GM18499 (cell line): ENCODE measurements around the gene MON2.
"Not testable (repeated sequence)": the region's sequence is repeated elsewhere in the genome, so short reads cannot be mapped to it uniquely, and the experiment has no call there.

Experiments used
- ATAC-seq: cut with Tn5 transposase; IDR thresholded peaks from one replicate; pipeline ENCODE4 v1.9.1; 2021; ENCODE audit warnings: moderate number of reproducible peaks; ENCODE audit not compliant: insufficient read depth, unreplicated experiment

The MON2 gene, protein sequence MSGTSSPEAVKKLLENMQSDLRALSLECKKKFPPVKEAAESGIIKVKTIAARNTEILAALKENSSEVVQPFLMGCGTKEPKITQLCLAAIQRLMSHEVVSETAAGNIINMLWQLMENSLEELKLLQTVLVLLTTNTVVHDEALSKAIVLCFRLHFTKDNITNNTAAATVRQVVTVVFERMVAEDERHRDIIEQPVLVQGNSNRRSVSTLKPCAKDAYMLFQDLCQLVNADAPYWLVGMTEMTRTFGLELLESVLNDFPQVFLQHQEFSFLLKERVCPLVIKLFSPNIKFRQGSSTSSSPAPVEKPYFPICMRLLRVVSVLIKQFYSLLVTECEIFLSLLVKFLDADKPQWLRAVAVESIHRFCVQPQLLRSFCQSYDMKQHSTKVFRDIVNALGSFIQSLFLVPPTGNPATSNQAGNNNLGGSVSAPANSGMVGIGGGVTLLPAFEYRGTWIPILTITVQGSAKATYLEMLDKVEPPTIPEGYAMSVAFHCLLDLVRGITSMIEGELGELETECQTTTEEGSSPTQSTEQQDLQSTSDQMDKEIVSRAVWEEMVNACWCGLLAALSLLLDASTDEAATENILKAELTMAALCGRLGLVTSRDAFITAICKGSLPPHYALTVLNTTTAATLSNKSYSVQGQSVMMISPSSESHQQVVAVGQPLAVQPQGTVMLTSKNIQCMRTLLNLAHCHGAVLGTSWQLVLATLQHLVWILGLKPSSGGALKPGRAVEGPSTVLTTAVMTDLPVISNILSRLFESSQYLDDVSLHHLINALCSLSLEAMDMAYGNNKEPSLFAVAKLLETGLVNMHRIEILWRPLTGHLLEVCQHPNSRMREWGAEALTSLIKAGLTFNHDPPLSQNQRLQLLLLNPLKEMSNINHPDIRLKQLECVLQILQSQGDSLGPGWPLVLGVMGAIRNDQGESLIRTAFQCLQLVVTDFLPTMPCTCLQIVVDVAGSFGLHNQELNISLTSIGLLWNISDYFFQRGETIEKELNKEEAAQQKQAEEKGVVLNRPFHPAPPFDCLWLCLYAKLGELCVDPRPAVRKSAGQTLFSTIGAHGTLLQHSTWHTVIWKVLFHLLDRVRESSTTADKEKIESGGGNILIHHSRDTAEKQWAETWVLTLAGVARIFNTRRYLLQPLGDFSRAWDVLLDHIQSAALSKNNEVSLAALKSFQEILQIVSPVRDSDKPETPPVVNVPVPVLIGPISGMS (N-terminal part only)

DNA sequence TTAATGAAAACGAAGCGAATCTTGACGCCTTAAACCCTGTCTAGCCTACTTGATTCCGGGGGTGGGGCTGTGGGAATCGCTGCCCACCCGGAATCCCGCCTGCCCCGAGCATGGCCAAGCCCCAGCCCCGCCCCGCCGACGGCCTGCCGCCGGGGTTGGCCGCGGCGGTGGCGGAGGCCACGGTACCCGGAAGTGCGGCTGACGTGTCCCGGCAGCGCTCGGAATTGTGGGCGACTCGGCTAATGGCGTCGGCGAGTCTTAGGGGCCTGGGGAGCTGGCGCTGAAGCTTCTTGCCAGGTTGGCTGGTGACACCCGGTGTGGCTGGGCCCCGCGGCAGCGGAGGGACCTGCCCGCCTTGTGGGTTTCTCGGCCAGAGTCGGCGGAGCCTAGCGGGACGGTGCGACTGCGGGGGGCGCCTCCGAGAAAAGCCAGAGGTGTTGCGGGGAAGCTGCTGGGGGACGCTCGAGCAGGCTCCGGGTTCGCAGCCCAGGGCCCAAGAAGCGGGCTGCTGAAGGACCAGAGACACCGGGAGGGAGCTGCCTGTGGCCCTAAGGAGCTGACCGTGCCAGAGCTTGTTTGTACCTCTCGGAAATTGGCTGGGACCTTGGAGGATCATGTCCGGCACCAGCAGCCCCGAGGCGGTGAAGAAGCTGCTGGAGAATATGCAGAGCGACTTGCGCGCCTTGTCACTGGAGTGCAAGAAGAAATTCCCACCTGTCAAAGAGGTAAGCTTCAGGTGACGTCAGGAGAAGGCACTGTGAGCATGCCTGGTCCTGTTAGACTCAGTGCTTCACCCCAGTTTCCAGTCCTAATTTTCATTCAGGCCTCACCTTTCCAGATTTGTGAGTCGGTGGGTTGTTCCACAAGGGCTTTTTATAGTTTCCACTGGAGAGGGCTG, at the start of gene MON2:
Gene MON2, plus strand, starts transcription at position 233 of the 898 bp plus-strand sequence. Its CDS starts 382 bp downstream, at position 615.
- ATAC-seq, result peak; percentile 76

DNA sequence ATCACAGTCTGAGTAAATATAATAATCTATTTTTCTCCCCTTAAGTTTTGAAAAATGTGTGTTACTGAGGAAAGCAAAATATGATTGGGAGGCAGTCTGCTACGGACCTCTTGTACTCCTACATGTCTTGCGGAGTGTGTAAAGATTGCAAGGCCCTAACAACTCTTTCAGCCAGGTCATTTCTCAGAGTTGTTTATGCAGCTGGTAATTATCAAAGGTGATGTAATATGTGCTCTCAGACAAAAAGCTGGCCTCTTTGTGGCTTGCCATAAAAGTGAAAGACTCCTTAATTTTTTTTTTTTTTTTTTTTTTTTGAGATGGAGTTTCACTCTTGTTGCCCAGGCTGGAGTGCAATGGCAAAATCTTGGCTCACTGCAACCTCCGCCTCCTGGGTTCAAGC, 40.5 kb upstream of the MON2 start:
- ATAC-seq, result no peak

DNA sequence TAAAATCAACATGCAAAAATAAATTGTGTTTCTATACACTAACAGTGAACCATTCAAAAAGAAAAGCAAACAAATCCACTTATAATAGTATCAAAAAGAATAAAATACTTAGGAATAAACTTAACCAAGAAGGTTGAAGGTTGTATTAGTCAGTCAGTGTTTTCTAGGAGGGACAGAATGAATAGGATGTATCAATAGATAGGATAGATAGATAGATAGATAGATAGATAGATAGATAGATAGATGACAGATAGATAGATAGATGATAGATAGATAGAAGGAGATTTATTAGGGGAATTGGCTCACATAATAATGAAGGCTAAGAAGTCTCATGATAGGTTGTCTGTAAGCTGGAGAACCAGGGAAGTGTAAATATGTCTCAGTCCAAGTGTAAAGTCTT, 37.2 kb upstream of the MON2 start:
- no peak for ATAC-seq

DNA sequence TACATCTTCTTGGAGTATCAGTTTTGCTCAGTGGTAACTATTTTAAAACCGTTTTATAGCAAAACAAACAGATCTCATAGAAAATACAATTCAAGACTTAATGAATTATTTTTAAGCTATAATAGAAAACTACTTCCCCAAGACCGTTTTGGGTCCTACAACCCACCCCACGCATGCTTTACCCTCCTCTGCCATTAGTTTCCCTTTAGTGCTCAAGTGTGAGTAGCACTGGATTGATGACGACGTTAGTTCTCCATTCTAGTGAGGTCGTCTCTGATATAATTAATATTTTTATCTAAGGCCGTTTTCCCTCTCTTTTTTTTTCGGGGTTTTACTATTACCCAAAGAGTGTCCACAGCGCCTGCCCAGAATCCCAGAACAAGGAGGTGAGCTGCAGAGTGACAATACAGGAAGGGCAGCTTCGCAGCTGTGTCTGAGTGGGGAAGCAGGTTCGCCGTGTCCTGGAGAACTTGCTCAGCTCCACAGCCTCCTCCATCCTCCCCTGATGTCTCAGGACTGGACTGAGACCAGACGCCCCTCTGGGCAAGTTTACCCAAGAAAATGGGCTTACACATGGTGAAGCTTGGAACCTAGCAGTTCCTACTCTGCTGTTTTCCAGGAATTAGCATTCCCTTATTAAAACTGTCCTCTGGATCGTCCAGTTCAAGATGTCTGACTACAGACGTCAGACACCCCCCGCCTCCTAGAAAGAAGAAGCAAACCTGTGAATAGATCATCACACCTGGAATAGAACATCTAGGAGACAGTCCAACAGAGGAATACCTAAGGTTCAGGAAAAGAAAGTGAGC, 31.9 kb upstream of the MON2 start:
- no peak for ATAC-seq

GRCh38 chr12:62435303-62436163, 31.1 kb upstream of the MON2 start:
- peak; percentile 73 for ATAC-seq

DNA sequence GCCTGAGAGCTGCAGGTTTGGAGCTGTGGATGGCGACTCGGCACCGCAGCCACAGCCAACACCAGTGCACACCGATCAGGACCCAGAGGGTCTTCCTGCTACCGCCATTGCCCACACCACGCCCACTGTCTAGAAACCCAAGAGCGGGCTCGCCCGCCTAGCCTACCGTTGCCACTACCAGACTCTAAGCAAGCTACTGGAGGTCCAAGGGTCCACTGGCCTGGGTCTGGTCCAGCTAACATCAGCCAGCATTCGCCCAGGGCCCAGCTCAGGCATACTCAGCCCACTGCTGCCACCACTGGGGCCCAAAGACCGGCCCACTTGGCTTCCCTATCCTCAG, 30.5 kb upstream of the MON2 start:
- ATAC-seq, result no peak

DNA sequence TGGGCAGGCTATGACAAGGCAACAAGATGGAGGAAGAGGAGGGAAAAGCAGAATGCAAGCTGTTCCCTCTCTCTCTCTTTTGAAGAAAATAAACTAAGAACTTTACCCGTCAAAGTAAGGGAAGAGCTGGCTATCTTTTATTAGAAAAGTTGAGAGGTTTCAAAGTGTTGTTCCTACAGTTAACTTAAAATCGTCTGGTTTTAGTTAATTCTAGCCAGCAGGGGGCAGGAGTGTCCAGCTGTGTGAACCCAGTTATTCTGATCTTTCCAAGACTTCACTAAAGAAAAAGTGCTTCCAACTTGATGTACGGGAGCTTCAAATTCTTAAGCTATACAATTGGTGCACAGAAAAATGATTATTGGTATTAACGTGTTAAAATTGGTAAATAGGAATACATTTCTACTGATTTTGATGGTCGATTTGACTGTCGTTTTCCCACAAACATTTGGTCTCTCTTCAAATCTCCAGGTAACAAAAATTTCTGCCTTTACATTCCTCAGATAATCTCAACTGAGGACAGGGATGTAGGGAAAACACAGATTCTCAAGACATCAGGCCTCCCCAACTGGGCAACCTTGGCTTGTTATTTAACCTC, 28.4 kb upstream of the MON2 start:
- ATAC-seq, result no peak

DNA sequence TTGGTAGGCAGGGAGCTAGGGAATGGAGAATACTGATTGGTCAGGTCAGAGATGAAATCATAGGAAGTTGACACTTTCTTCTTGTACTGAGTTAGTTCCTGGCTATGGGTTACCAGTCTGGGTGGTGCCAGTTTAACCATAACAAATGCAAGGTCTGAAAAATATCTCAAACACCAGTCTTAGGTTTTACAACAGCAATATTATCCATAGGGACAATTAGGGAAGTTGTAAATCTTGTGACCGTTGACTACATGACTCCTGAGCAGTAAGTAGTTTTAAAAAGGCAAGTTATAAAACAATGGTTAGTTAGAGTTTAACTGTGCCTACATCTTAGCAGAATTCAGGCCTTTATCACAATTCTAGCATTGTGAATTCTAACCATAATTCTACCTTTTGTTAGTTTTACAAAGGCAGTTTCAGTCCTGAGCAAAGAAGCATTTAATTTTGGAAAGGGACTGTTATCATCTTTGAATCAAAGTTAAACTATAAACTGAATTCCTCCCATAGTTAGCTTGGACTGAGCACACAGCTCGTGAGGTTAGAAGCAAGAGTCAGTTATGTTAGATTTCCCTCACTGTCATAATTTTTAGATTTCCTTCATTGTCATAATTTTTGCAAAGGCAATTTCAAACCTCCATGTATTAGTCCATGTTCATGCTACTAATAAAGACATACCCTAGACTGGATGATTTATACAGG, 19.7 kb upstream of the MON2 start:
- ATAC-seq, result no peak

- ATAC-seq, result no peak
These were observed 18.2 kb upstream of the MON2 start for GRCh38 chr12:62448436-62448835.

DNA sequence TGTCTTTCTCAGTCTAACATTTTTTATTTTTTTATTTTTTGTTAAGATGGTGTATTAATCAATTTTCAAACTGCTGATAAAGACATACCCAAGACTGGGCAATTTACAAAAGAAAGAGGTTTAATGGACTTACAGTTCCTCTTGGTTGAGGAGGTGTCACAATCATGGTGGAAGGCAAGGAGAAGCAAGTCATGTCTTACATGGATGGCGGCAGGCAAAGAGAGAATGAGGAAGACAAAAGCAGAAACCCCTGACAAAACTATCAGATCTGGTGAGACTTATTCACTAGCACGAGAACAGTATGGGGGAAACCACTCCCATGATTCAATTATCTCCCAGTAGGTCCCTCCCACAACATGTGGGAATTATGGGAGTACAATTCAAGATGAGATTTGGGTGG, 11.2 kb upstream of the MON2 start:
- ATAC-seq, result not testable (repeated sequence)

- ATAC-seq, result no peak
These were observed 8.0 kb upstream of the MON2 start for GRCh38 chr12:62458626-62459025.

DNA sequence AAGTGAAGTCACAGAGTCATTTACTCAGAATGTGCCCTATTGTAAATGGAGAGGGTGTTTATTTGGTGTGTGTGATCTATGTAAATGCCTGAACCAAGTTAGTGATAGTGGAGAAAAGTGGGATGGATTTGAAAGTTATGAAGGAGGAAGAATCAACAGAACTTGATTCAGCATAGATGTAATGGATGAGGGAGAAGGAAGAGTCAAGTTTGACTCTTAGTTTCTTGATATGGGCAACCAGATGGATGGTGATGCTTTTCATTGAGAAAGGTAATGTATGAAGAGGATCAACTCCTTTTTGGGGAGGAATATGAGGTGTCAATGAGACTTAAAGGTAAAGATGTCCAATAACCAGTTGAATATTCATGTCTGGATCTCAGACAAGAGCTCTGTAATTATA, 6.7 kb upstream of the MON2 start:
- no peak for ATAC-seq

- not testable (repeated sequence) for ATAC-seq
These were observed 5.3 kb upstream of the MON2 start for GRCh38 chr12:62461171-62461837.

DNA sequence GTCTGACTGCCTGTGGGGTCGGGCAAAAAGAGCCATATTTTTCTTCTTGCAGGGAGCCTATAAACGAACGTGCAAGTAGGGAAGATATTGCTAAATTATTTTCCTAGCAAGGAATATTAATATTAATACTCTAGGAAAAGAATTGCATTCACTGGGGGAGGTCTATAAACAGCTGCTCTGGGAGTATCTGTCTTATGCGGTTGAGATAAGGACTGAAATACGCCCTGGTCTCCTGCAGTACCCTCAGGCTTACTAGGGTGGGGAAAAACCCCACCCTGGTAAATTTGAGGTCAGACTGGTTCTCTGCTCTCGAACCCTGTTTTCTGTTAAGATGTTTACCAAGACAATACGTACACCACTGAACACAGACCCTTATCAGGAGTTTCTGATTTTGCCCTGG, 3.4 kb upstream of the MON2 start:
- not testable (repeated sequence) for ATAC-seq

DNA sequence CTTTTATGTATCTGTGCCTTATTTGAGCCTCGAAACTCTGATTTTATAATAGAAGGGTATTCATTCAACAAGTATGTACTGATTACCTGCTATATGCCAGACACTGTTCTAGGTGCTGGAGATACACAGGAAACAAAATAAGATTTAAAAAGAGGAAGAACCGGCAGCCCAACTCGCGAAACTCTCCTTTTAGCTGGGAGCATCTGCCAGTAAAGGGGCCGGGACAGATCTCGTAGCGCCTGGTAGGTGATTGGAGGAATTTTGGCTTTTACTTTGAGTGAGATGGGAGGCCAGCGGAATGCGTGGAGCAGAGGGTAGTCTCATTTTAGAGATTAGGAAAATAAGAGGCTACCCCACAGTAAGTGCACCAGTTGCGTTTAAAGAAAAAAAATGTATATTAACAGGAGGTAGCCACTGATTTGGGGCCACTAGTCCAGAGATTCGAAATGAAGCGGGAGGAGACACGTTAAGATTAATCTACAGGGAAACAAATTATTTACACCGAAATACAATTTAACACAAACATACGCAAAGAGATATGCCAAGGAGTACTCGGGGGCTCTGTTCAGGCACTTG, 520 bp upstream of the MON2 start:
- ATAC-seq, result peak; percentile 29

DNA sequence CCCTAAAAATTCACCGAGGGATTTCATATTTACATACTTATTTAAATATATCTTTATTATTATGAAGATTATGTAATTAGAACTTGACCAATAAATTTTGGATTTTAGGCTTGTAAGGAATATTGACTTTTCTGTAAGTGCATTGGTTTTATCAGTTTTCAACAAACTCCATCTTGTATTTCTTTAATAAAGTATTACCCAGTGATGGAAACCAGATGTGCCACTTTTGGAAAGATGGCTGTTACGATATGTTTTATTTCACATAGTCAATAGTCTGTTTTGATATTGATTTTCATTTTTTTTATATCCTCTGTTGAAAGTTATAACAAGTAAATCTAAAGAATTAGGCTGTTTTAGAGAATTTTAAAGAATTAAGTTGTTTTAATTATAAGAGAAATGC, 1.8 kb downstream of the MON2 start:
- no peak for ATAC-seq
